ENCODE measurements around the gene TMEM175. TPM values are rescaled to one million over a fixed set of nuclear protein-coding genes. Genes with fewer than 3 reads are reported as not detected.

Gene TMEM175
- polyA plus RNA-seq, 1 of the 3 experiments (the other 2 are of a cell fraction), result 54.2 TPM

DNA sequence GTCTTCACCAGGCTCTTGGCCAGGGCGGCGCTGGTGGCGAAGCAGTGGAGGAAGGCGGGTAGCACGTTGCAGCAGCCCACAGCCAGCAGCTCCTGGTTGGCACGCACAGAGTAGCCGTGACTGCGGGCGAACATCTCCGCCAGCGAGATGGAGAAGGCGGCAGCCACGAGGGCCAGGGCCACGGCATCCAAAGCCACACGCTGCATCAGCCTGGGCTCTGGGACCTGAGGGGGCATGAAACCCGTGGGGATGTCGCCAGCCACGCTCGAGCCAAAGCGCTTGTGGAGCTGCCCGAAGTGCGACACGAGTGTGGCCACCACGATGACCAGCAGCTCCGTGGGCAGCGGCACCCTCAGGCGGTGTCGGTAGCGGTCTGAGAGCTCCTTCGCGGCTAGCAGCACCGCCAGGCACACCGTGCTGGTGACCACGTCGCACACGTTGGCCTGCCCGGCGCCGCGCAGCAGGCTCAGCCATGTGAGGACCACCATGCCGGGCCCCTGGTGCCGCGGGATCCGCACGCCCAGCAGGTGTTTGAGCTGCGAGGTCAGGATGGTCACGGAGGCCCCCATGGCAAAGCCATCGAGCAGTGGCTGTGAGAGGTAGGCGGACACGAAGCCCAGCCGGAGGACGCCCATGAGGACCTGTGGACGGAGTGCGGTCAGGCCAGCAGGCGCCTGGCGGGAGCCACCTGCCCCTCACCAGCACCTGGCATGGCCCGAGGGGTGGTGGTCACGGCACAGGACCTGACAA, 57.6 kb downstream of the TMEM175 start:
- Histone ChIP-seq H4K20me1 (ENCODE audit: insufficient read depth) (no peaks in the 10 kb centered on the region), H3K27me3 (ENCODE audit: insufficient read depth) (no peaks in the 10 kb centered on the region), H3K9me2 (no peaks in the 10 kb centered on the region), H2AFZ (ENCODE audit: low read depth) (no peak overlapping the region), H3K9ac (no peak overlapping the region), H3K27ac (ENCODE audit: low read depth in 2 of 2, low read length in 1 of 2) (no peak overlapping the region), H3F3A (replicated peaks; ENCODE audit: insufficient read depth) (no peaks in the 10 kb centered on the region), H3K4me1 (ENCODE audit: control insufficient read depth in 1 of 2, insufficient read depth in 2 of 2, low read depth in 1 of 2, low read length in 1 of 2) (peaks cover 10 to 17% of the 10 kb centered on the region in 2 experiments; a peak in 1 of 4 replicates), H3K9me3 (no peaks in the 10 kb centered on the region), H3K36me3 (replicated peaks in 1 of 2; ENCODE audit: control insufficient read depth in 1 of 2, insufficient read depth in 2 of 2, low read length in 1 of 2) (peaks cover 0 to 19% of the 10 kb centered on the region in 2 experiments), H3K4me3 (ENCODE audit: low read depth in 2 of 2, low read length in 1 of 2) (no peak overlapping the region), H3K79me2 (ENCODE audit: insufficient read depth) (peaks cover 7% of the 10 kb centered on the region; the same call in 1 of the 2 replicates), H3K4me2 (no peak overlapping the region)
- WGBS (ENCODE audit: low lambda C conversion rate), result 95% methylated on average over 22 of the region's 58 CpGs
- ChIA-PET POLR2A (no interaction called here), CTCF (no interaction called here)
- no peak for TF ChIP-seq EP300 (IDR thresholded peaks at IDR 0.05; ENCODE audit: borderline replicate concordance in 1 of 2, low read depth in 1 of 2, low read length in 1 of 2)
- TF ChIP-seq SIN3A (IDR thresholded peaks at IDR 0.05; ENCODE audit: borderline replicate concordance, low read depth, low read length), result no peak
- no peak for TF ChIP-seq JUND (IDR thresholded peaks at IDR 0.05)
- no peak for TF ChIP-seq RAD21 (IDR thresholded peaks at IDR 0.05; ENCODE audit: low read length)
- no peak for TF ChIP-seq FOSL2 (IDR thresholded peaks at IDR 0.05; ENCODE audit: borderline replicate concordance, low read depth)
- TF ChIP-seq, protein P1, sequence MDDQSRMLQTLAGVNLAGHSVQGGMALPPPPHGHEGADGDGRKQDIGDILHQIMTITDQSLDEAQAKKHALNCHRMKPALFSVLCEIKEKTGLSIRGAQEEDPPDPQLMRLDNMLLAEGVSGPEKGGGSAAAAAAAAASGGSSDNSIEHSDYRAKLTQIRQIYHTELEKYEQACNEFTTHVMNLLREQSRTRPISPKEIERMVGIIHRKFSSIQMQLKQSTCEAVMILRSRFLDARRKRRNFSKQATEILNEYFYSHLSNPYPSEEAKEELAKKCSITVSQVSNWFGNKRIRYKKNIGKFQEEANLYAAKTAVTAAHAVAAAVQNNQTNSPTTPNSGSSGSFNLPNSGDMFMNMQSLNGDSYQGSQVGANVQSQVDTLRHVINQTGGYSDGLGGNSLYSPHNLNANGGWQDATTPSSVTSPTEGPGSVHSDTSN (IDR thresholded peaks at IDR 0.05), result no peak
- no peak for TF ChIP-seq EZH2phosphoT487 (IDR thresholded peaks at IDR 0.05; ENCODE audit: borderline replicate concordance, low read depth)
- TF ChIP-seq, protein P2, sequence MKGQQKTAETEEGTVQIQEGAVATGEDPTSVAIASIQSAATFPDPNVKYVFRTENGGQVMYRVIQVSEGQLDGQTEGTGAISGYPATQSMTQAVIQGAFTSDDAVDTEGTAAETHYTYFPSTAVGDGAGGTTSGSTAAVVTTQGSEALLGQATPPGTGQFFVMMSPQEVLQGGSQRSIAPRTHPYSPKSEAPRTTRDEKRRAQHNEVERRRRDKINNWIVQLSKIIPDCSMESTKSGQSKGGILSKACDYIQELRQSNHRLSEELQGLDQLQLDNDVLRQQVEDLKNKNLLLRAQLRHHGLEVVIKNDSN (IDR thresholded peaks at IDR 0.05; ENCODE audit: borderline replicate concordance, low read depth), result no peak
- TF ChIP-seq, protein P3, sequence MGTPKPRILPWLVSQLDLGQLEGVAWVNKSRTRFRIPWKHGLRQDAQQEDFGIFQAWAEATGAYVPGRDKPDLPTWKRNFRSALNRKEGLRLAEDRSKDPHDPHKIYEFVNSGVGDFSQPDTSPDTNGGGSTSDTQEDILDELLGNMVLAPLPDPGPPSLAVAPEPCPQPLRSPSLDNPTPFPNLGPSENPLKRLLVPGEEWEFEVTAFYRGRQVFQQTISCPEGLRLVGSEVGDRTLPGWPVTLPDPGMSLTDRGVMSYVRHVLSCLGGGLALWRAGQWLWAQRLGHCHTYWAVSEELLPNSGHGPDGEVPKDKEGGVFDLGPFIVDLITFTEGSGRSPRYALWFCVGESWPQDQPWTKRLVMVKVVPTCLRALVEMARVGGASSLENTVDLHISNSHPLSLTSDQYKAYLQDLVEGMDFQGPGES (IDR thresholded peaks at IDR 0.05; ENCODE audit: low read depth, low read length), result no peak
- DNase-seq, result no peak

DNA sequence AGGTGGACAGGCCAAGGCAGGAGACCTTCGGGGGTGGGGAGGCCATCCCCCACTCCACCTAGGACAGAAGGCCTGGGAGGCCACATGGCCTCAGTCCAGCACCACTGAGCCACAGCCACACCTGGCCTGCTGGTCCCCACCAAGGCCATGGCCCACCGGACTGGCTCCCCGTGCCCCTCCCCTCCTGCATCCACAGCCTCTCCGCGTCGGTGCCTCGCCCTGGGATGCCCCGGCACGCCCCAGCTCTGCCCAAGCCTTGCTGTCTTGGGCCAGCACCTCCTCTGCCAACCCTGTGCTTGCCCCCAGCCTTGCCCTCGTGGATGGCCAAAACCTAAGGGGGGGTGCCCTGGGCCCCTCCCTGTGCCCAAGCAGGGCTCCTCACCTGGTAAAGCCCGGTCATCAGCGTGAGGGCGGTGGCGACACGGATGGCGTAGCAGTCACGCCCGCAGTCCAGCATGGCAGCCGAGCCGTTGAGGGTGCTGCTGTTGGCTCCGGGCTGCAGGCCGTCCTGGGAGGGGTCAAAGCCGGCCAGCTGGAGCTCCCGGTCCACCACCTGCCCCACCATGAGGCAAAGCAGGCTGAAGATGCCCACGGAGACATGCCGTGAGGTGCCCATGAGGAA, 58.6 kb downstream of the TMEM175 start:
- H3K79me2 ChIP-seq (ENCODE audit: insufficient read depth), result peaks cover 7% of the 10 kb centered on the region; the same call in 1 of the 2 replicates
- no peak overlapping the region for H3K9ac ChIP-seq
- no peaks in the 10 kb centered on the region for H3K9me2 ChIP-seq
- no peaks in the 10 kb centered on the region for H3K9me3 ChIP-seq
- H2AFZ ChIP-seq (ENCODE audit: low read depth), result no peak overlapping the region
- no peaks in the 10 kb centered on the region for H4K20me1 ChIP-seq (ENCODE audit: insufficient read depth)
- no peaks in the 10 kb centered on the region for H3K27me3 ChIP-seq (ENCODE audit: insufficient read depth)
- peaks cover 0 to 19% of the 10 kb centered on the region in 2 experiments for H3K36me3 ChIP-seq (replicated peaks in 1 of 2; ENCODE audit: control insufficient read depth in 1 of 2, insufficient read depth in 2 of 2, low read length in 1 of 2)
- H3K27ac ChIP-seq (ENCODE audit: low read depth in 2 of 2, low read length in 1 of 2), result no peak overlapping the region
- ChIA-PET CTCF (no interaction called here), POLR2A (no interaction called here)
- WGBS (ENCODE audit: low lambda C conversion rate), result 97% methylated on average over 15 of the region's 26 CpGs
- no peak for DNase-seq
- H3K4me1 ChIP-seq (ENCODE audit: control insufficient read depth in 1 of 2, insufficient read depth in 2 of 2, low read depth in 1 of 2, low read length in 1 of 2), result peaks cover 7 to 15% of the 10 kb centered on the region in 2 experiments; a peak in 1 of 4 replicates
- H3K4me3 ChIP-seq (ENCODE audit: low read depth in 2 of 2, low read length in 1 of 2), result no peak overlapping the region
- H3F3A ChIP-seq (replicated peaks; ENCODE audit: insufficient read depth), result no peaks in the 10 kb centered on the region
- no peak overlapping the region for H3K4me2 ChIP-seq
- TF ChIP-seq, protein P1 (IDR thresholded peaks at IDR 0.05), result no peak
- TF ChIP-seq YY1 (IDR thresholded peaks at IDR 0.05; ENCODE audit: low read depth) (no peak), MXI1 (IDR thresholded peaks at IDR 0.05; ENCODE audit: low read depth, low read length) (no peak), SIN3A (IDR thresholded peaks at IDR 0.05; ENCODE audit: borderline replicate concordance, low read depth, low read length) (no peak), EZH2phosphoT487 (IDR thresholded peaks at IDR 0.05; ENCODE audit: borderline replicate concordance, low read depth) (no peak)
- TF ChIP-seq, protein P4, sequence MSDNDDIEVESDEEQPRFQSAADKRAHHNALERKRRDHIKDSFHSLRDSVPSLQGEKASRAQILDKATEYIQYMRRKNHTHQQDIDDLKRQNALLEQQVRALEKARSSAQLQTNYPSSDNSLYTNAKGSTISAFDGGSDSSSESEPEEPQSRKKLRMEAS (IDR thresholded peaks at IDR 0.05; ENCODE audit: low read depth), result no peak
- TF ChIP-seq, protein P3 (IDR thresholded peaks at IDR 0.05; ENCODE audit: low read depth, low read length), result no peak
- TF ChIP-seq, protein P2 (IDR thresholded peaks at IDR 0.05; ENCODE audit: borderline replicate concordance, low read depth), result no peak
- TF ChIP-seq, protein P5, sequence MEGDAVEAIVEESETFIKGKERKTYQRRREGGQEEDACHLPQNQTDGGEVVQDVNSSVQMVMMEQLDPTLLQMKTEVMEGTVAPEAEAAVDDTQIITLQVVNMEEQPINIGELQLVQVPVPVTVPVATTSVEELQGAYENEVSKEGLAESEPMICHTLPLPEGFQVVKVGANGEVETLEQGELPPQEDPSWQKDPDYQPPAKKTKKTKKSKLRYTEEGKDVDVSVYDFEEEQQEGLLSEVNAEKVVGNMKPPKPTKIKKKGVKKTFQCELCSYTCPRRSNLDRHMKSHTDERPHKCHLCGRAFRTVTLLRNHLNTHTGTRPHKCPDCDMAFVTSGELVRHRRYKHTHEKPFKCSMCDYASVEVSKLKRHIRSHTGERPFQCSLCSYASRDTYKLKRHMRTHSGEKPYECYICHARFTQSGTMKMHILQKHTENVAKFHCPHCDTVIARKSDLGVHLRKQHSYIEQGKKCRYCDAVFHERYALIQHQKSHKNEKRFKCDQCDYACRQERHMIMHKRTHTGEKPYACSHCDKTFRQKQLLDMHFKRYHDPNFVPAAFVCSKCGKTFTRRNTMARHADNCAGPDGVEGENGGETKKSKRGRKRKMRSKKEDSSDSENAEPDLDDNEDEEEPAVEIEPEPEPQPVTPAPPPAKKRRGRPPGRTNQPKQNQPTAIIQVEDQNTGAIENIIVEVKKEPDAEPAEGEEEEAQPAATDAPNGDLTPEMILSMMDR (IDR thresholded peaks at IDR 0.05), result no peak

Measured in SK-N-SH (cell line).